ENCODE results near the gene FMNL2.
A peak's percentile ranks its signal among the peaks of the same experiment; 100 is the strongest.
"Not testable (repeated sequence)": the region's sequence is repeated elsewhere in the genome, so short reads cannot be mapped to it uniquely, and the experiment has no call there.

Gene FMNL2

GRCh38 chr2:152473151-152473857 is 138.3 kb downstream of the FMNL2 start:
- DNase-seq = no peak

GRCh38 chr2:152474523-152474922 is 139.5 kb downstream of the FMNL2 start:
- DNase-seq = not testable (repeated sequence)

GRCh38 chr2:152475982-152476381 is 141.0 kb downstream of the FMNL2 start:
- DNase-seq = no peak

- no peak for DNase-seq
Observed at GRCh38 chr2:152477347-152478092, 142.5 kb downstream of the FMNL2 start.

GRCh38 chr2:152479282-152479681 is 144.3 kb downstream of the FMNL2 start:
- DNase-seq = no peak

GRCh38 chr2:152480821-152481399 is 145.9 kb downstream of the FMNL2 start:
- no peak for DNase-seq

- no peak for DNase-seq
Observed at GRCh38 chr2:152481881-152482583, 147.1 kb downstream of the FMNL2 start.

- DNase-seq = no peak
Observed at GRCh38 chr2:152483276-152484063, 148.5 kb downstream of the FMNL2 start.

GRCh38 chr2:152485954-152486736 is 151.2 kb downstream of the FMNL2 start:
- DNase-seq = peak in 1 of 2 donors; percentile 6

- no peak for DNase-seq
Observed at GRCh38 chr2:152486737-152487400, 151.9 kb downstream of the FMNL2 start.

- DNase-seq = no peak
Observed at GRCh38 chr2:152488075-152488474, 153.1 kb downstream of the FMNL2 start.

GRCh38 chr2:152489364-152489763 is 154.4 kb downstream of the FMNL2 start:
- no peak for DNase-seq

GRCh38 chr2:152490686-152491455 is 155.9 kb downstream of the FMNL2 start:
- no peak for DNase-seq

GRCh38 chr2:152492131-152492530 is 157.2 kb downstream of the FMNL2 start:
- no peak for DNase-seq

- no peak for DNase-seq
Observed at GRCh38 chr2:152492911-152493310, 157.9 kb downstream of the FMNL2 start.

- no peak for DNase-seq
Observed at GRCh38 chr2:152493417-152493816, 158.4 kb downstream of the FMNL2 start.

GRCh38 chr2:152493945-152494528 is 159.1 kb downstream of the FMNL2 start:
- no peak for DNase-seq

- DNase-seq = no peak
Observed at GRCh38 chr2:152496371-152496770, 161.4 kb downstream of the FMNL2 start.

GRCh38 chr2:152497481-152498052 is 162.6 kb downstream of the FMNL2 start:
- no peak for DNase-seq

Measured in CD4-positive, alpha-beta T cell treated with Interleukin-1 beta for 1 hour (primary cell).